ENCODE measurements around the gene M1AP. TPM values are rescaled to one million over a fixed set of nuclear protein-coding genes. Genes with fewer than 3 reads are reported as not detected.

The M1AP gene
- total RNA-seq, 4 donors from 2014 or later = 0.81 to 2.6 (median 1.8) TPM

- no peak for TF ChIP-seq CTCF (IDR thresholded peaks at IDR 0.05)
- TF ChIP-seq POLR2A (IDR thresholded peaks at IDR 0.05) = no peak
- H3K36me3 ChIP-seq = no peaks in the 10 kb centered on the region
- DNase-seq = no peak
- H3K4me1 ChIP-seq = no peaks in the 10 kb centered on the region
- intact Hi-C loops (cut with DNase I) = no loop called here
- no peak overlapping the region for H3K27ac ChIP-seq
- H3K9me3 ChIP-seq = no peaks in the 10 kb centered on the region
- no peaks in the 10 kb centered on the region for H3K27me3 ChIP-seq
- WGBS, 2 donors = 82 to 89% methylated on average over 1 of the region's 1 CpG
- H3K4me3 ChIP-seq (replicated peaks in 1 of 3) = no peak overlapping the region
These were observed 77.1 kb downstream of the M1AP start for GRCh38 chr2:74571058-74571457.

- Histone ChIP-seq H3K27me3 (no peaks in the 10 kb centered on the region), H3K27ac (no peak overlapping the region), H3K36me3 (no peaks in the 10 kb centered on the region), H3K4me3 (replicated peaks in 1 of 3) (no peak overlapping the region), H3K9me3 (no peaks in the 10 kb centered on the region), H3K4me1 (no peaks in the 10 kb centered on the region)
- TF ChIP-seq CTCF (IDR thresholded peaks at IDR 0.05) = no peak
- no peak for TF ChIP-seq POLR2A (IDR thresholded peaks at IDR 0.05)
- intact Hi-C loops (cut with DNase I) = no loop called here
- no peak for DNase-seq
- 78 to 91% methylated on average over 1 of the region's 1 CpG for WGBS, 2 donors
These were observed 78.4 kb downstream of the M1AP start for GRCh38 chr2:74569686-74570085.

- no peaks in the 10 kb centered on the region for H3K27me3 ChIP-seq
- H3K27ac ChIP-seq = no peak overlapping the region
- no peak for DNase-seq
- TF ChIP-seq CTCF (IDR thresholded peaks at IDR 0.05) (no peak), POLR2A (IDR thresholded peaks at IDR 0.05) (no peak)
- H3K9me3 ChIP-seq = no peaks in the 10 kb centered on the region
- H3K36me3 ChIP-seq = no peaks in the 10 kb centered on the region
- intact Hi-C loops (cut with DNase I) = no loop called here
- H3K4me1 ChIP-seq = no peaks in the 10 kb centered on the region
- WGBS, 2 donors = 45 to 46% methylated on average over 5 of the region's 5 CpGs
- H3K4me3 ChIP-seq (replicated peaks in 1 of 3) = no peak overlapping the region
These were observed 80.2 kb downstream of the M1AP start for GRCh38 chr2:74567881-74568280.

- H3K36me3 ChIP-seq = no peaks in the 10 kb centered on the region
- no peaks in the 10 kb centered on the region for H3K27me3 ChIP-seq
- H3K9me3 ChIP-seq = no peaks in the 10 kb centered on the region
- H3K27ac ChIP-seq = no peak overlapping the region
- DNase-seq = no peak
- H3K4me1 ChIP-seq = no peaks in the 10 kb centered on the region
- H3K4me3 ChIP-seq (replicated peaks in 1 of 3) = no peak overlapping the region
- TF ChIP-seq POLR2A (IDR thresholded peaks at IDR 0.05) (no peak), CTCF (IDR thresholded peaks at IDR 0.05) (no peak)
- intact Hi-C loops (cut with DNase I) = no loop called here
These were observed 81.4 kb downstream of the M1AP start for GRCh38 chr2:74566754-74567085.

GRCh38 chr2:74566076-74566753 lies 81.9 kb downstream of the M1AP start:
- Histone ChIP-seq H3K27ac (no peak overlapping the region), H3K36me3 (no peaks in the 10 kb centered on the region), H3K9me3 (no peaks in the 10 kb centered on the region), H3K4me1 (no peaks in the 10 kb centered on the region), H3K27me3 (no peaks in the 10 kb centered on the region), H3K4me3 (replicated peaks in 1 of 3) (no peak overlapping the region)
- WGBS, 2 donors = 83 to 86% methylated on average over 7 of the region's 7 CpGs
- TF ChIP-seq POLR2A (IDR thresholded peaks at IDR 0.05) (no peak), CTCF (IDR thresholded peaks at IDR 0.05) (no peak)
- intact Hi-C loops (cut with DNase I) = no loop called here
- DNase-seq = no peak

Measured in thyroid gland (tissue), 4 donors.